Measurements from ENCODE around the gene MARCKSL1. TPM values are rescaled to one million over a fixed set of nuclear protein-coding genes. Genes with fewer than 3 reads are reported as not detected.

Gene MARCKSL1
- total RNA-seq, 4 donors from 2014 or later: 0.75 to 2.6 (median 1.5) TPM

DNA sequence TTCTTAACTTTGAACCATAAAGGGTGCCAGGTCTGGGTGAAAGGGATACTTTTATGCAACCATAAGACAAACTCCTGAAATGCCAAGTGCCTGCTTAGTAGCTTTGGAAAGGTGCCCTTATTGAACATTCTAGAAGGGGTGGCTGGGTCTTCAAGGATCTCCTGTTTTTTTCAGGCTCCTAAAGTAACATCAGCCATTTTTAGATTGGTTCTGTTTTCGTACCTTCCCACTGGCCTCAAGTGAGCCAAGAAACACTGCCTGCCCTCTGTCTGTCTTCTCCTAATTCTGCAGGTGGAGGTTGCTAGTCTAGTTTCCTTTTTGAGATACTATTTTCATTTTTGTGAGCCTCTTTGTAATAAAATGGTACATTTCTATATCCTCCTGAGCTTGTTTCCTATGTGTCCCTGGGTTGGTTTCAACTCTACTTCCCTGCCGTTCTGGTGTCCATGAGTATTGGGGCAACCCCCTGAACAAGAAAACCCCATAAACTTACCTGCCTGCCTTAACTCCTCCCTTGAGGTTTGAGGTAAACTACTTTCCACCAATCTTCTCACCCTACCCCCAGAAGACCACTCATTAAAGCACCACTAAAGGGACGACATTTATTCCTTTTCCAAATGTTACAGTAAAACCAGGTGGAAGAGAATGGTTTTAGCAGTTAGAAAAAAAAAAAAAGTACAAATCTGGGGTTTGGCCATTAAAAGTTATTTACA, 2.6 kb downstream of the MARCKSL1 start:
- ATAC-seq (no peak), DNase-seq (no peak)
- Histone ChIP-seq H3K36me3 (peaks cover 0 to 37% of the 10 kb centered on the region in 2 donors), H3K27me3 (no peaks in the 10 kb centered on the region), H3K9me3 (no peaks in the 10 kb centered on the region), H3K4me1 (peaks cover 4 to 6% of the 10 kb centered on the region in 2 donors), H3K27ac (no peak overlapping the region), H3K4me3 (no peak overlapping the region)
- intact Hi-C loops (cut with DNase I; ENCODE audit: low total_unique reads): no loop called here
- TF ChIP-seq, protein P1, sequence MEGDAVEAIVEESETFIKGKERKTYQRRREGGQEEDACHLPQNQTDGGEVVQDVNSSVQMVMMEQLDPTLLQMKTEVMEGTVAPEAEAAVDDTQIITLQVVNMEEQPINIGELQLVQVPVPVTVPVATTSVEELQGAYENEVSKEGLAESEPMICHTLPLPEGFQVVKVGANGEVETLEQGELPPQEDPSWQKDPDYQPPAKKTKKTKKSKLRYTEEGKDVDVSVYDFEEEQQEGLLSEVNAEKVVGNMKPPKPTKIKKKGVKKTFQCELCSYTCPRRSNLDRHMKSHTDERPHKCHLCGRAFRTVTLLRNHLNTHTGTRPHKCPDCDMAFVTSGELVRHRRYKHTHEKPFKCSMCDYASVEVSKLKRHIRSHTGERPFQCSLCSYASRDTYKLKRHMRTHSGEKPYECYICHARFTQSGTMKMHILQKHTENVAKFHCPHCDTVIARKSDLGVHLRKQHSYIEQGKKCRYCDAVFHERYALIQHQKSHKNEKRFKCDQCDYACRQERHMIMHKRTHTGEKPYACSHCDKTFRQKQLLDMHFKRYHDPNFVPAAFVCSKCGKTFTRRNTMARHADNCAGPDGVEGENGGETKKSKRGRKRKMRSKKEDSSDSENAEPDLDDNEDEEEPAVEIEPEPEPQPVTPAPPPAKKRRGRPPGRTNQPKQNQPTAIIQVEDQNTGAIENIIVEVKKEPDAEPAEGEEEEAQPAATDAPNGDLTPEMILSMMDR (IDR thresholded peaks at IDR 0.05 in 4 of 5, conservative IDR thresholded peaks at IDR 0.05 in 1 of 5): no peak
- TF ChIP-seq POLR2A (IDR thresholded peaks at IDR 0.05): no peak
- in situ Hi-C loops (cut with MboI; ENCODE audit: low sequenced_read_pairs in 4 of 4): no loop called here

DNA sequence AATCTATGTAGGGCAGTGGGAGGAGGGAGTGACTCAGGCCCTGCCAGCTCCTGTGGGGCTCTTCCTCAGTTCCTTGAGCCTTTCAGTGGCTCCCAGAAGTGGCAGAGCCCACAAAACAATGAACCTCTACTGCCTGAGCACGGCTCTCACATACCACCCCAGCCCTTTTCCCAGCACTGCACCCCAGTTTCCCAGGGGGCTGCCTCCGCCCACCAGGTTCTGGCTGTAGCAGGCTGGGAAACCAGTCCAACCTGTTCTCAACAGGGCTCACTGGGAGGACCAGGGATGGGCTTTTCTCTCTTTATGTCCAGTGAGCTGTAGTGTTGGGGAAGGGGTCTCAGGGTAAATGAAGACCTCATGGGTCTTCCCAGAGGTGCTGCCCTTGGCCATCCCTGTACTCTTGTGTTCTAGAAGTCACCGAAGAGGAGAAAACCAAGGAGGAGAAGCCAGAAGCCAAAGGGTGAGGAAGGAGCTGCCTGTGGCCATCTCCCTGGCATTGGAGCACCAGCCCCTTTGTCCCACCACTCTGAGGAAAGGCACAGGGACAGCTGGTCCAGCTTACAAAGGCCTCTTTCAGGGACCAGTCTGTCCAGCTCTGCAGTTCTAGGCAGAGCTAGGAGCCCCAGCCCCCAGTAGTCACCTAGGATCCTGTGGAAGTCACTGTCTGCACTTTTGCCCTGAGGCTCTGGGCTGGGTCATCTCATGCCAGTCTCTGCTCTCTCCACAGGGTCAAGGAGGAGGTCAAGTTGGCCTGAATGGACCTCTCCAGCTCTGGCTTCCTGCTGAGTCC, 3.5 kb downstream of the MARCKSL1 start:
- no peaks in the 10 kb centered on the region for H3K9me3 ChIP-seq
- H3K36me3 ChIP-seq: peaks cover 0 to 46% of the 10 kb centered on the region in 2 donors
- in situ Hi-C loops (cut with MboI; ENCODE audit: low sequenced_read_pairs in 4 of 4) (no loop called here), intact Hi-C loops (cut with DNase I; ENCODE audit: low total_unique reads) (no loop called here)
- no peak for ATAC-seq
- no peaks in the 10 kb centered on the region for H3K27me3 ChIP-seq
- DNase-seq: no peak
- H3K27ac ChIP-seq: no peak overlapping the region
- TF ChIP-seq, protein P1 (IDR thresholded peaks at IDR 0.05 in 4 of 5, conservative IDR thresholded peaks at IDR 0.05 in 1 of 5): no peak
- TF ChIP-seq POLR2A (IDR thresholded peaks at IDR 0.05): no peak
- H3K4me3 ChIP-seq: no peak overlapping the region
- peaks cover 4 to 6% of the 10 kb centered on the region in 2 donors for H3K4me1 ChIP-seq

DNA sequence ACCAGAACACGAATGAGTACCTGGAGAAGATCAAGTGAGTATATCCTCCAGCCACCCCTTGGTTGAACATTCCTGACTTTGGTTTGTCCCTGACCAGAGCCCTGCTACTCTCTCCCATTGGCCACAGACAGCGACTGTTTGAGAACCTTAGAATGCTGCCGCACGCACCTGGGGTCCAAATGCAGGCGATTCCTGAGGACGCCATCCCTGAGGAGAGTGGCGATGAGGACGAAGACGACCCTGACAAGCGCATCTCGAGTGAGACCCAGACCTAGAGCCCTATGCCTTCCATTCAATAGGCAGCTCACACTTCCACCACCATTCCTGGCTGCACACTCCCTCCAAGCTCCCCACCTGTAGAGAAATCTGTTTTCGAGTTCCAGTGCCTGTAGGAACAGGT, 4.5 kb downstream of the MARCKSL1 start:
- intact Hi-C loops (cut with DNase I; ENCODE audit: low total_unique reads): no loop called here
- Histone ChIP-seq H3K4me1 (peaks cover 1 to 4% of the 10 kb centered on the region in 2 donors), H3K4me3 (no peak overlapping the region), H3K9me3 (no peaks in the 10 kb centered on the region), H3K36me3 (peaks cover 0 to 56% of the 10 kb centered on the region in 2 donors), H3K27ac (no peak overlapping the region), H3K27me3 (no peaks in the 10 kb centered on the region)
- in situ Hi-C loops (cut with MboI; ENCODE audit: low sequenced_read_pairs in 4 of 4): no loop called here
- TF ChIP-seq, protein P1 (IDR thresholded peaks at IDR 0.05 in 4 of 5, conservative IDR thresholded peaks at IDR 0.05 in 1 of 5): no peak
- no peak for TF ChIP-seq POLR2A (IDR thresholded peaks at IDR 0.05)
- ATAC-seq: no peak
- DNase-seq: no peak

DNA sequence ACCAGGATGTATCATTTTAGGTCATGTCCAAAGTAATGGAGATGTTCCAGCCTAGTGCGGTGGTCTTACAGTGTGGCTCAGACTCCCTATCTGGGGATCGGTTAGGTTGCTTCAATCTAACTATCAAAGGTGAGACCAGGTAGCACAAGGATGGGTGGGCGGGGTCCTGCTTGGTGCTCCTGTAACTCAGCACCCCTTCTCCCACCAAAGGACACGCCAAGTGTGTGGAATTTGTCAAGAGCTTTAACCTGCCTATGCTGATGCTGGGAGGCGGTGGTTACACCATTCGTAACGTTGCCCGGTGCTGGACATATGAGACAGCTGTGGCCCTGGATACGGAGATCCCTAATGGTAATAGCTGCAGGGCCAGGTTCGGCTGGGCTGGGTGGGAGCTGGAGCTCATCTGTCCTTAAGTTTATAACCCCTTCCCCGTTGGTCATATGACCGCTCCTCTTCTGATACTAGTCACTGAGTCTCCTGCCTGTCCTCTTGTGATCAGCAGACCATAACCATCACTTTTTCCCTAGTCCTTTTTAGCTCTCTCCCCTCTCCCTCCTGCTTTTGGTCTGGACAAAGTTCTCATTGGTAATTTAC, 5.4 kb downstream of the MARCKSL1 start:
- no peaks in the 10 kb centered on the region for H3K9me3 ChIP-seq
- peaks cover 0 to 59% of the 10 kb centered on the region in 2 donors for H3K36me3 ChIP-seq
- no peak overlapping the region for H3K4me3 ChIP-seq
- in situ Hi-C loops (cut with MboI; ENCODE audit: low sequenced_read_pairs in 4 of 4): no loop called here
- DNase-seq (no peak), ATAC-seq (no peak)
- TF ChIP-seq, protein P1 (IDR thresholded peaks at IDR 0.05 in 4 of 5, conservative IDR thresholded peaks at IDR 0.05 in 1 of 5): no peak
- TF ChIP-seq POLR2A (IDR thresholded peaks at IDR 0.05): no peak
- H3K27me3 ChIP-seq: no peaks in the 10 kb centered on the region
- no peaks in the 10 kb centered on the region for H3K4me1 ChIP-seq
- no peak overlapping the region for H3K27ac ChIP-seq
- intact Hi-C loops (cut with DNase I; ENCODE audit: low total_unique reads): no loop called here

Data from gastrocnemius medialis (tissue), 4 donors.